Neuronal stem cell (in vitro differentiated cells): ENCODE measurements around the gene KIFAP3.

Experiments
- DNase-seq: peaks from one replicate; pipeline ENCODE4 v3.0.0-alpha.2; 2013; ENCODE audit warnings: low spot score
- H2AFZ ChIP-seq: one replicate; pipeline ENCODE4 v1.6.1; 2013; ENCODE audit warnings: mild to moderate bottlenecking, low read length, inconsistent platforms
- H2AK5ac ChIP-seq: 2 replicates; pipeline ENCODE4 v1.6.1; 2013; ENCODE audit warnings: low read depth, mild to moderate bottlenecking, inconsistent platforms, low read length, moderate library complexity, mixed read lengths
- H2BK120ac ChIP-seq: 2 replicates; pipeline ENCODE4 v1.6.1; 2013; ENCODE audit warnings: low read depth, mild to moderate bottlenecking, inconsistent platforms, low read length, moderate library complexity, mixed read lengths
- H2BK12ac ChIP-seq: one replicate; pipeline ENCODE4 v1.6.1; 2013; ENCODE audit warnings: low read length, inconsistent platforms
- H2BK15ac ChIP-seq: 2 replicates; pipeline ENCODE4 v1.6.1; 2013; ENCODE audit warnings: mild to moderate bottlenecking, low read length, inconsistent platforms, mixed read lengths
- H2BK5ac ChIP-seq: one replicate; pipeline ENCODE4 v1.6.1; 2013; ENCODE audit warnings: inconsistent platforms, mild to moderate bottlenecking, low read length, moderate library complexity
- H3K14ac ChIP-seq: one replicate; pipeline ENCODE4 v1.6.1; 2013; ENCODE audit warnings: low read length, inconsistent platforms
- H3K18ac ChIP-seq: 2 replicates; pipeline ENCODE4 v1.6.1; 2013; ENCODE audit warnings: low read length, inconsistent platforms
- H3K23ac ChIP-seq: 2 replicates; pipeline ENCODE4 v1.6.1; 2013; ENCODE audit warnings: low read depth, mild to moderate bottlenecking, mixed read lengths, low read length, inconsistent platforms; ENCODE audit not compliant: poor library complexity
- H3K27ac ChIP-seq: replicated peaks from 3 replicates; pipeline ENCODE4 v1.5.1; 2013; ENCODE audit warnings: low read length, inconsistent platforms
- H3K27me3 ChIP-seq, 3 experiments: 2 replicates each; pipeline ENCODE4 v1.6.1; 2013; ENCODE audit warnings: low read length in 3 of 3, mild to moderate bottlenecking in 2 of 3, inconsistent platforms in 1 of 3, low read depth in 1 of 3, mixed read lengths in 1 of 3, moderate library complexity in 1 of 3; ENCODE audit not compliant: control insufficient read depth in 3 of 3, insufficient read depth in 3 of 3
- H3K36me3 ChIP-seq, 2 donors: replicated peaks in 1 of 2; 2 replicates each; pipeline ENCODE4 v1.6.1; 2013; ENCODE audit warnings: low read length in 2 of 2; ENCODE audit not compliant: control insufficient read depth in 2 of 2, insufficient read depth in 2 of 2
- H3K4ac ChIP-seq: 2 replicates; pipeline ENCODE4 v1.6.1; 2013; ENCODE audit warnings: inconsistent platforms, mild to moderate bottlenecking, low read length, moderate library complexity
- H3K4me1 ChIP-seq, 2 donors: 1 replicate in 1 of 2; 2 replicates in 1 of 2; pipeline ENCODE4 v1.6.1; 2013; ENCODE audit warnings: low read length in 2 of 2, low read depth in 1 of 2; ENCODE audit not compliant: control insufficient read depth in 2 of 2, insufficient read depth in 1 of 2
- H3K4me2 ChIP-seq: one replicate; pipeline ENCODE4 v1.6.1; 2013; ENCODE audit warnings: mild to moderate bottlenecking, low read length, inconsistent platforms; ENCODE audit not compliant: insufficient read depth, poor library complexity, severe bottlenecking
- H3K4me3 ChIP-seq, 2 donors: 2 replicates each; pipeline ENCODE4 v1.5.1; 2013; ENCODE audit warnings: low read length in 2 of 2, mild to moderate bottlenecking in 2 of 2, inconsistent platforms in 1 of 2, moderate library complexity in 1 of 2
- H3K79me1 ChIP-seq: one replicate; pipeline ENCODE4 v1.6.1; 2013; ENCODE audit warnings: low read depth, mild to moderate bottlenecking, inconsistent platforms, low read length, moderate library complexity
- H3K9ac ChIP-seq: one replicate; pipeline ENCODE4 v1.6.1; 2013; ENCODE audit warnings: mild to moderate bottlenecking, low read depth, low read length, inconsistent platforms; ENCODE audit not compliant: poor library complexity
- H3K9me3 ChIP-seq, 2 donors: replicated peaks in 1 of 2; 2 replicates each; pipeline versions ENCODE3 to v1.6.1; 2013; ENCODE audit warnings: low read length in 2 of 2, mild to moderate bottlenecking in 2 of 2, inconsistent platforms in 1 of 2, low read depth in 1 of 2, mixed read lengths in 1 of 2, moderate library complexity in 1 of 2; ENCODE audit not compliant: control insufficient read depth in 2 of 2, insufficient read depth in 1 of 2
- H4K8ac ChIP-seq: one replicate; pipeline ENCODE4 v1.6.1; 2013; ENCODE audit warnings: low read depth, mild to moderate bottlenecking, inconsistent platforms, low read length, moderate library complexity
- H4K91ac ChIP-seq: one replicate; pipeline ENCODE4 v1.6.1; 2013; ENCODE audit warnings: low read length, low read depth, mild to moderate bottlenecking, inconsistent platforms; ENCODE audit not compliant: poor library complexity
- WGBS, 2 donors: extraction: QIAGEN DNeasy Blood & Tissue Kit; methylation state at CpG; one replicate each; pipeline ENCODE4 v1.1.7; 2013; ENCODE audit warnings: missing lambda C conversion rate in 2 of 2, mixed read lengths in 1 of 2; ENCODE audit not compliant: insufficient read length in 2 of 2, insufficient replicate concordance in 1 of 2; ENCODE audit errors: extremely low coverage in 2 of 2; 5-methylcytosine and 5-hydroxymethylcytosine counted together

The KIFAP3 gene

GRCh38 chr1:170030212-170030611 lies 44.3 kb downstream of the KIFAP3 start:
- H3K4me2 ChIP-seq: no peak overlapping the region
- no peak overlapping the region for H3K14ac ChIP-seq
- no peaks in the 10 kb centered on the region for H3K36me3 ChIP-seq
- no peak overlapping the region for H3K4me3 ChIP-seq
- H2AFZ ChIP-seq: no peak overlapping the region
- H2BK15ac ChIP-seq: no peak overlapping the region
- H2BK12ac ChIP-seq: no peak overlapping the region
- no peak overlapping the region for H4K91ac ChIP-seq
- no peak overlapping the region for H4K8ac ChIP-seq
- no peaks in the 10 kb centered on the region for H3K4me1 ChIP-seq
- H3K23ac ChIP-seq: no peak overlapping the region
- H3K79me1 ChIP-seq: no peaks in the 10 kb centered on the region
- no peaks in the 10 kb centered on the region for H3K27me3 ChIP-seq
- no peak overlapping the region for H3K27ac ChIP-seq
- H2AK5ac ChIP-seq: no peak overlapping the region
- no peak for DNase-seq
- H3K4ac ChIP-seq: no peak overlapping the region
- H3K9ac ChIP-seq: no peak overlapping the region
- no peak overlapping the region for H3K18ac ChIP-seq
- no CpG with 5 or more reads among the region's 1 CpG for WGBS, 2 donors
- peaks cover 0 to 3% of the 10 kb centered on the region in 2 donors for H3K9me3 ChIP-seq
- no peak overlapping the region for H2BK120ac ChIP-seq
- no peak overlapping the region for H2BK5ac ChIP-seq

GRCh38 chr1:170027760-170028159 lies 46.7 kb downstream of the KIFAP3 start:
- Histone ChIP-seq H3K79me1 (no peaks in the 10 kb centered on the region), H3K9ac (no peak overlapping the region), H4K91ac (no peak overlapping the region), H3K27me3 (no peaks in the 10 kb centered on the region), H2AK5ac (no peak overlapping the region), H2BK5ac (no peak overlapping the region), H3K4ac (no peak overlapping the region), H2BK120ac (no peak overlapping the region), H3K23ac (no peak overlapping the region), H3K27ac (no peak overlapping the region), H3K36me3 (no peaks in the 10 kb centered on the region), H4K8ac (no peak overlapping the region), H3K4me2 (no peak overlapping the region), H2AFZ (no peak overlapping the region), H2BK15ac (no peak overlapping the region), H3K18ac (no peak overlapping the region), H2BK12ac (no peak overlapping the region), H3K4me1 (no peaks in the 10 kb centered on the region), H3K9me3 (peaks cover 0 to 3% of the 10 kb centered on the region in 2 donors), H3K14ac (no peak overlapping the region), H3K4me3 (no peak overlapping the region)
- no CpG with 5 or more reads among the region's 3 CpGs for WGBS, 2 donors
- DNase-seq: no peak

- no peak overlapping the region for H2AK5ac ChIP-seq
- no peak overlapping the region for H3K4me3 ChIP-seq
- H3K18ac ChIP-seq: no peak overlapping the region
- DNase-seq: no peak
- no peaks in the 10 kb centered on the region for H3K36me3 ChIP-seq
- H3K27me3 ChIP-seq: no peaks in the 10 kb centered on the region
- no peak overlapping the region for H3K9ac ChIP-seq
- no peaks in the 10 kb centered on the region for H3K9me3 ChIP-seq
- H4K8ac ChIP-seq: no peak overlapping the region
- no peak overlapping the region for H3K4ac ChIP-seq
- H2AFZ ChIP-seq: no peak overlapping the region
- H3K79me1 ChIP-seq: no peaks in the 10 kb centered on the region
- H3K27ac ChIP-seq: no peak overlapping the region
- no peak overlapping the region for H2BK120ac ChIP-seq
- no peak overlapping the region for H4K91ac ChIP-seq
- no CpG with 5 or more reads among the region's 2 CpGs for WGBS, 2 donors
- no peak overlapping the region for H2BK15ac ChIP-seq
- no peak overlapping the region for H3K23ac ChIP-seq
- no peak overlapping the region for H3K4me2 ChIP-seq
- no peak overlapping the region for H3K14ac ChIP-seq
- no peaks in the 10 kb centered on the region for H3K4me1 ChIP-seq
- no peak overlapping the region for H2BK12ac ChIP-seq
- no peak overlapping the region for H2BK5ac ChIP-seq
These were observed 53.6 kb downstream of the KIFAP3 start for GRCh38 chr1:170020859-170021258.

- Histone ChIP-seq H3K27me3 (no peaks in the 10 kb centered on the region), H4K91ac (no peak overlapping the region), H4K8ac (no peak overlapping the region), H3K9ac (no peak overlapping the region), H2BK15ac (no peak overlapping the region), H3K36me3 (no peaks in the 10 kb centered on the region), H3K27ac (no peak overlapping the region), H3K4me1 (no peaks in the 10 kb centered on the region), H2BK5ac (no peak overlapping the region), H2BK120ac (no peak overlapping the region), H3K79me1 (no peaks in the 10 kb centered on the region), H3K14ac (no peak overlapping the region), H3K23ac (no peak overlapping the region), H2AK5ac (no peak overlapping the region), H3K4me3 (no peak overlapping the region), H2BK12ac (no peak overlapping the region), H3K4me2 (no peak overlapping the region), H2AFZ (no peak overlapping the region), H3K9me3 (no peaks in the 10 kb centered on the region), H3K4ac (no peak overlapping the region), H3K18ac (no peak overlapping the region)
- no peak for DNase-seq
- WGBS, 2 donors: no CpG with 5 or more reads among the region's 2 CpGs
These were observed 57.0 kb downstream of the KIFAP3 start for GRCh38 chr1:170017478-170017877.
